ENCODE results near the gene RPL19.
A peak's percentile ranks its signal among the peaks of the same experiment; 100 is the strongest.

RPL19 gene

DNA sequence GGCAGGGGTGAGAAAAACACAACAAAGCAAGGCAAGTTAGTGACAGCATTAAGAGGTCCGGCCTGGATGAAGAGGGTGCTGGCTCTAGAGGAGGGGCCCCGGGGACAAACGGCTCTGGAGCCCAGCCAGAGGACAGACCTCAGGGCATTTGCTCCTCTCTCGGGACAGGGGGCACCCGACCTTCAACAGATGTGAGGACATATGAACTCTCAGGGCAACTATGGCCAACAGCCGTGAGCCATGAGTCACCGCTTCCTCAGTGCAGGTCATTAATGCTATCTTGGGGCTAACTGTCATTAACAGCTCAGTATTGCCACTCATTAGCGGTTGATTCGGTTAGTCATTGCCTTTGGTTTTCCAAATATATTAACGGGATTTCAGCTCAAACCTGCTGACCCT, 24.4 kb upstream of the RPL19 start:
- Histone ChIP-seq H3K4me2 (ENCODE audit: insufficient read depth, low read length) (no peak overlapping the region), H3K9ac (ENCODE audit: low read depth, low read length) (no peak overlapping the region), H3K79me2 (ENCODE audit: insufficient read depth, low read length) (no peaks in the 10 kb centered on the region), H3K4me1 (ENCODE audit: insufficient read depth, low read length) (peaks cover 46% of the 10 kb centered on the region), H3K27me3 (ENCODE audit: insufficient read depth, low read length, poor library complexity) (no peaks in the 10 kb centered on the region), H4K20me1 (ENCODE audit: insufficient read depth, low read length) (no peaks in the 10 kb centered on the region), H3K9me3 (ENCODE audit: insufficient read depth, low read length, severe bottlenecking) (no peaks in the 10 kb centered on the region), H3K36me3 (ENCODE audit: insufficient read depth, low read length) (peaks cover 42% of the 10 kb centered on the region), H2AFZ (ENCODE audit: low read depth, low read length) (no peak overlapping the region), H3K4me3 (ENCODE audit: low read depth in 1 of 2, low read length in 2 of 2) (no peak overlapping the region), H3K27ac (ENCODE audit: low read length) (peak overlapping the region; percentile 24; the same call in 1 of the 2 replicates)
- ATAC-seq (ENCODE audit: insufficient read depth, low read depth), result no peak
- no peak for DNase-seq
- TF ChIP-seq CTCF (IDR thresholded peaks at IDR 0.05; ENCODE audit: borderline replicate concordance, extremely low read depth, low read length, poor library complexity, severe bottlenecking), result no peak
- TF ChIP-seq EZH2 (IDR thresholded peaks at IDR 0.05; ENCODE audit: borderline replicate concordance, low read depth, low read length, severe bottlenecking), result no peak

DNA sequence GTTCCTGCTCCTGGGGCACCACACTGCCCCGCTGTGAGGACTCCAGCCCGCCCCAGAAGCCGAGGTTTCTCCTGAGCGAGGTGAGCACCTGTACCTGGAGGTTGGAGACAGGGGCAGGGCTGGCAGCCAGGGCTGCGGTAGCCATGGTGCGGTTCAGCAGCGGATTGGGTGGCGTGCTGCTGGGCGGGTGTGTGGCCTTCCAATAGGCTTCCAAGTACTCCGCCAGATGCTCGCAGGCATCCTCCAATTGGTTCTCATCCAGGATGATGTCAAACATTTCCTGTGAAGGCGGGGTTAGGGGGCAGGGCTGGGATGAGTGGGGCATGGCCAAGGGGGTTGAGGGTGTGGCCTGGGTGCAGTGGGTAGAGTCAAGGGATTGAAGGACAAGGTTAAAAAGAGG, 22.8 kb upstream of the RPL19 start:
- Histone ChIP-seq H2AFZ (ENCODE audit: low read depth, low read length) (no peak overlapping the region), H3K4me1 (ENCODE audit: insufficient read depth, low read length) (peaks cover 30% of the 10 kb centered on the region), H3K27me3 (ENCODE audit: insufficient read depth, low read length, poor library complexity) (no peaks in the 10 kb centered on the region), H3K36me3 (ENCODE audit: insufficient read depth, low read length) (peaks cover 51% of the 10 kb centered on the region), H3K9me3 (ENCODE audit: insufficient read depth, low read length, severe bottlenecking) (no peaks in the 10 kb centered on the region), H3K4me2 (ENCODE audit: insufficient read depth, low read length) (no peak overlapping the region), H3K27ac (ENCODE audit: low read length) (no peak overlapping the region), H3K79me2 (ENCODE audit: insufficient read depth, low read length) (no peaks in the 10 kb centered on the region), H4K20me1 (ENCODE audit: insufficient read depth, low read length) (no peaks in the 10 kb centered on the region), H3K9ac (ENCODE audit: low read depth, low read length) (no peak overlapping the region), H3K4me3 (ENCODE audit: low read depth in 1 of 2, low read length in 2 of 2) (no peak overlapping the region)
- DNase-seq, result peak; percentile 63
- peak; percentile 20 for ATAC-seq (ENCODE audit: insufficient read depth, low read depth)
- TF ChIP-seq CTCF (IDR thresholded peaks at IDR 0.05; ENCODE audit: borderline replicate concordance, extremely low read depth, low read length, poor library complexity, severe bottlenecking) (no peak), EZH2 (IDR thresholded peaks at IDR 0.05; ENCODE audit: borderline replicate concordance, low read depth, low read length, severe bottlenecking) (no peak)

- no peak overlapping the region for H3K4me3 ChIP-seq (ENCODE audit: low read depth in 1 of 2, low read length in 2 of 2)
- no peaks in the 10 kb centered on the region for H4K20me1 ChIP-seq (ENCODE audit: insufficient read depth, low read length)
- no peak overlapping the region for H2AFZ ChIP-seq (ENCODE audit: low read depth, low read length)
- no peak for TF ChIP-seq CTCF (IDR thresholded peaks at IDR 0.05; ENCODE audit: borderline replicate concordance, extremely low read depth, low read length, poor library complexity, severe bottlenecking)
- no peak for TF ChIP-seq EZH2 (IDR thresholded peaks at IDR 0.05; ENCODE audit: borderline replicate concordance, low read depth, low read length, severe bottlenecking)
- H3K27ac ChIP-seq (ENCODE audit: low read length), result no peak overlapping the region
- H3K36me3 ChIP-seq (ENCODE audit: insufficient read depth, low read length), result peaks cover 59% of the 10 kb centered on the region
- H3K9me3 ChIP-seq (ENCODE audit: insufficient read depth, low read length, severe bottlenecking), result no peaks in the 10 kb centered on the region
- DNase-seq, result no peak
- H3K9ac ChIP-seq (ENCODE audit: low read depth, low read length), result no peak overlapping the region
- no peaks in the 10 kb centered on the region for H3K79me2 ChIP-seq (ENCODE audit: insufficient read depth, low read length)
- H3K4me2 ChIP-seq (ENCODE audit: insufficient read depth, low read length), result no peak overlapping the region
- no peaks in the 10 kb centered on the region for H3K27me3 ChIP-seq (ENCODE audit: insufficient read depth, low read length, poor library complexity)
- peaks cover 17% of the 10 kb centered on the region for H3K4me1 ChIP-seq (ENCODE audit: insufficient read depth, low read length)
- ATAC-seq (ENCODE audit: insufficient read depth, low read depth), result no peak
Observed at GRCh38 chr17:39178536-39178935, 21.5 kb upstream of the RPL19 start.

GRCh38 chr17:39181303-39181702, 18.8 kb upstream of the RPL19 start:
- Histone ChIP-seq H3K4me3 (ENCODE audit: low read depth in 1 of 2, low read length in 2 of 2) (no peak overlapping the region), H3K27me3 (ENCODE audit: insufficient read depth, low read length, poor library complexity) (no peaks in the 10 kb centered on the region), H3K79me2 (ENCODE audit: insufficient read depth, low read length) (no peaks in the 10 kb centered on the region), H3K27ac (ENCODE audit: low read length) (no peak overlapping the region), H3K9ac (ENCODE audit: low read depth, low read length) (no peak overlapping the region), H4K20me1 (ENCODE audit: insufficient read depth, low read length) (no peaks in the 10 kb centered on the region; the same call in 1 of the 2 replicates), H2AFZ (ENCODE audit: low read depth, low read length) (no peak overlapping the region), H3K4me1 (ENCODE audit: insufficient read depth, low read length) (no peaks in the 10 kb centered on the region), H3K9me3 (ENCODE audit: insufficient read depth, low read length, severe bottlenecking) (no peaks in the 10 kb centered on the region), H3K4me2 (ENCODE audit: insufficient read depth, low read length) (no peak overlapping the region), H3K36me3 (ENCODE audit: insufficient read depth, low read length) (peaks cover 70% of the 10 kb centered on the region)
- ATAC-seq (ENCODE audit: insufficient read depth, low read depth), result no peak
- no peak for DNase-seq
- TF ChIP-seq CTCF (IDR thresholded peaks at IDR 0.05; ENCODE audit: borderline replicate concordance, extremely low read depth, low read length, poor library complexity, severe bottlenecking) (no peak), EZH2 (IDR thresholded peaks at IDR 0.05; ENCODE audit: borderline replicate concordance, low read depth, low read length, severe bottlenecking) (no peak)
